Duodenal mucosa (tissue), 2 donors: ENCODE results near the gene RBMS2.
"Not testable (repeated sequence)": the region's sequence is repeated elsewhere in the genome, so short reads cannot be mapped to it uniquely, and the experiment has no call there.

Experiments
- H3K27ac ChIP-seq: one replicate; pipeline ENCODE4 v1.7.0; 2013; ENCODE audit warnings: low read depth, low read length
- H3K27me3 ChIP-seq, 2 donors: one replicate each; pipeline ENCODE4 v1.7.0; 2013; ENCODE audit warnings: low read length in 2 of 2, control low read depth in 1 of 2; ENCODE audit not compliant: insufficient read depth in 2 of 2, control insufficient read depth in 1 of 2
- H3K36me3 ChIP-seq, 2 donors: one replicate each; pipeline ENCODE4 v1.7.0; 2013; ENCODE audit warnings: low read length in 2 of 2, control low read depth in 1 of 2; ENCODE audit not compliant: insufficient read depth in 2 of 2, control insufficient read depth in 1 of 2
- H3K4me1 ChIP-seq, 2 donors: one replicate each; pipeline ENCODE4 v1.7.0; 2013; ENCODE audit warnings: low read length in 2 of 2, control low read depth in 1 of 2; ENCODE audit not compliant: insufficient read depth in 2 of 2, control insufficient read depth in 1 of 2
- H3K4me3 ChIP-seq, 2 donors: one replicate each; pipeline ENCODE4 v1.7.0; 2013; ENCODE audit warnings: low read length in 2 of 2, low read depth in 1 of 2
- H3K9ac ChIP-seq, 2 donors: one replicate each; pipeline ENCODE4 v1.7.0; 2013; ENCODE audit warnings: low read length in 2 of 2, low read depth in 1 of 2
- H3K9me3 ChIP-seq, 2 donors: one replicate each; pipeline ENCODE4 v1.7.0; 2013; ENCODE audit warnings: low read length in 2 of 2, control low read depth in 1 of 2; ENCODE audit not compliant: control insufficient read depth in 1 of 2

The RBMS2 gene

DNA sequence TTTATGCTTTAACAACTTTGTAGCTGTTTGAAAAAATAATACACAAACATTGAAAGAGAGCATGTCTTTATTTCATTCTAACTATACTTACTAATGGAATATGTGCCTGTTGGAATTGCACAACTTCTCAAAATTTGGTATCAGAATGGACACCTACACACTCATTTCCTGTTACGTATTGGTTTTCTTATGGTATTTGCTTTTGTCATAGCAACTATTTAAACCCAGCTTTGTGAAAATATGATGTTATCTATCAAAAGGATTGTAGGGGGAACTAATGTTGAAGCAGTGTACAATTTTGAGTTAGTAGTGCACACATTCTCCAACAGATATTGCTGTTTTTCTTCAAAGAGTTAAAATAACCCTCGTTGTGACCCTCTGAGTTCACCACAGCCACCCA lies 52.6 kb downstream of the RBMS2 start:
- H3K4me1 ChIP-seq = peaks cover 4 to 15% of the 10 kb centered on the region in 2 donors
- H3K4me3 ChIP-seq = no peak overlapping the region
- no peaks in the 10 kb centered on the region for H3K9me3 ChIP-seq
- H3K27ac ChIP-seq = no peak overlapping the region
- no peaks in the 10 kb centered on the region for H3K27me3 ChIP-seq
- no peaks in the 10 kb centered on the region for H3K36me3 ChIP-seq
- no peak overlapping the region for H3K9ac ChIP-seq

DNA sequence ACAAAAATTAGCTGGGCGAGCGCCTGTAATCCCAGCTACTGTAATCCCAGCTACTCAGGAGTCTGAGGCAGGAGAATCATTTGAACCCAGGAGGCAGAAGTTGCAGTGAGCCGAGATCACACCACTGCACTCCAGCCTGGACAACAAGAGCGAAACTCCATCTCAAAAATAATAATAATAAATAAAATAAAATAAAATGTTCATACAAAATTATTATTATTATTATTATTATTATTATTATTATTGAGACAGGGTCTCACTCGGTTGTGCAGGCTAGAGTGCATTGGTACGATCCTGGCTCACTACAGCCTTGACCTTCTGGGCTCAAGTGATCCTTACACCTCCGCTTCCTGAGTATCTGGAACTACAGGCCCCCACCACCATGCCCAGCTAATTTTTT lies 55.6 kb downstream of the RBMS2 start:
- not testable (repeated sequence) for H3K27me3 ChIP-seq, H3K4me1 ChIP-seq, H3K27ac ChIP-seq, H3K9ac ChIP-seq, H3K9me3 ChIP-seq, H3K4me3 ChIP-seq, H3K36me3 ChIP-seq

DNA sequence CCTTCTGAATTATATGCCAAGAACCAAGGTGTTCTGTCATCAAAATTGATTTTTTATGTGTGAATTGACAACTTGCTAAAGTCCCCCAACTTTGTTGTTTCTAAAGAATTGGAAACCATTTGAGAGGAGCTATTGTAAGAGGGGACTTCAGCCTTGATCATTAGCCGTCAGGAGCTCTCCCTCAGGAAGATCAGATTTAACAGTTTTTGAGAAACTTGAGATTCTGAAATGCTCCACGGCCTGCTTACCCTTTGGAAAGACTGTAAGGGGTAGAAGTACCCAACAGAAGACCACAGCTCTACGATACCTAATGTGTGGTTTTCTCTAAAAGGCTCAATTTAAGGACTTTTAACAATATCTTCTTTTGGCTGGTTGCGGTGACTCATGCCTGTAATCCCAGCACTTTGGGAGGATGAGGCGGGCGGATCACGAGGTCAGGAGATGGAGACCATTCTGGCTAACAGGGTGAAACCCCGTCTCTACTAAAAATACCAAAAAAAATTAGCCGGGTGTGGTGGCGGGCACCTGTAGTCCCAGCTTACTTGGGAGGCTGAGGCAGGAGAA lies 57.4 kb downstream of the RBMS2 start:
- Histone ChIP-seq H3K27me3 (no peaks in the 10 kb centered on the region), H3K9me3 (no peaks in the 10 kb centered on the region), H3K4me1 (no peaks in the 10 kb centered on the region), H3K36me3 (peaks cover 5 to 6% of the 10 kb centered on the region in 2 donors), H3K27ac (no peak overlapping the region), H3K4me3 (no peak overlapping the region), H3K9ac (no peak overlapping the region)

DNA sequence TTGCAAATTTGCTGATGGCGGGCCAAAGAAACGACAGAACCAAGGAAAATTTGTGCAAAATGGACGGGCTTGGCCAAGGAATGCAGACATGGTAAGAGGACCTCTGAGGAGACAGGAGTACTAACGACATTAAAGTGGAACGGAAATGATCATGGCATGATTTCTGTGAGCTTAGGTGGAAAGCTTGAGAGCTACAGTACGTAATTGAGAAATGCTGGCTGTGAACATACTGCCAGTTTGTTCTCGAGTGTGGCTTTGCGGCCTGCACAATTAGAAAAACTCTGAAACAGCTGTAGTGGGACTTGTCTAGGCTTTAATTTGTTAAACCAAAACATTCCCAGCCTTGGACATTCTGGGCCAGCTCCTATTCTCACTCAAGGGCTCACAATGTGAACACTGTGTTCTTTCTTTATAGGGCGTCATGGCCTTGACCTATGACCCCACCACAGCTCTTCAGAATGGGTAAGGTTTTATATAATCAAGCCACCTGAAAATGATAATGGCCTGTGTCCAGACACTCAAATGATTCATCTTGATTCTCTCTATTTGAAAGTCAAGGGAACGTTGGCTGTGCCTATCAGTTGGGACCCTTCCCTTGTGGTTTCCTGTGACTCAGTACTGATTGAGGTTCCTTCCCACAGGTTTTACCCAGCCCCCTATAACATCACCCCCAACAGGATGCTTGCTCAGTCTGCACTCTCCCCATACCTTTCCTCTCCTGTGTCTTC lies 60.0 kb downstream of the RBMS2 start:
- H3K4me3 ChIP-seq = no peak overlapping the region
- H3K27me3 ChIP-seq = no peaks in the 10 kb centered on the region
- no peak overlapping the region for H3K9ac ChIP-seq
- H3K27ac ChIP-seq = no peak overlapping the region
- H3K36me3 ChIP-seq = peaks cover 5 to 6% of the 10 kb centered on the region in 2 donors
- H3K9me3 ChIP-seq = no peaks in the 10 kb centered on the region
- H3K4me1 ChIP-seq = no peaks in the 10 kb centered on the region

DNA sequence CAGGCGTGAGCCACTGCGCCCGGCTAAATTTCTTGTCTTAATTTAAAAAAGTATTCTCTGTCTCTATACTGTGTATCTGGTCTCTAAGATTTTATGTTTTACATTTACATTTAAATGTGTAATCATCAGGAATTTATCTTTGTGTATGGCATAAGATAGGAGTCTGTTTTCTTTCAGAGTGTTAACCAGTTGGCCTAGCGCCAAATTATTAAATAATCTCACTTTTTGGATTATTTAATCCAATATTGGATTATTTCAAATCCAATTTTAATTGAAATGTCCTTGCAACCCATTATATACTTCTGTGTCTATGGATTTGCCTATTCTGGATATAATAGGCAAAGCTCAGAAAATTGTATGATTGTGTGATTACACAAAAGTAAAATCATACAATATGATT lies 63.5 kb downstream of the RBMS2 start:
- Histone ChIP-seq H3K4me3 (no peak overlapping the region), H3K9ac (no peak overlapping the region), H3K9me3 (no peaks in the 10 kb centered on the region), H3K36me3 (peaks cover 17% of the 10 kb centered on the region in 2 donors), H3K4me1 (peaks cover 4 to 5% of the 10 kb centered on the region in 2 donors), H3K27ac (no peak overlapping the region), H3K27me3 (no peaks in the 10 kb centered on the region)

DNA sequence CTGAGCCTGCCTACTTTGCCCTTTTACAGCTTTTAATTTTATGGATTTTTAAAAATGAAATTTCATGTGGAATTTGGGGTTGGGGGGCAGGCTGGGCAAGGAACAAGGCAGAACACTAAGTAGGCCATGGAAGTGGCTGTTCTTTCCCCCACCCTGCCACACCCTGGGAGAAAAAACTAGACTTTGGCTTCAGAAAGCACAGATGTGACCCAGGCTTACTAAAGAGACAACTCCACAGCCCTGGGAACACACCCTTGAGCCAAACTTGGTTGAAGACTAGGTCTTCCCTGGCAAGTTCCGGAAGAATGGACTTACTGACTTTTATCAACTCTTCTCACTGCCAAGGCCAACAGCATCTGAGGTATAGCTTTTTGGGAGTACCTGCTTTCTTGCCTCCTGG lies 68.2 kb downstream of the RBMS2 start:
- Histone ChIP-seq H3K4me1 (peaks cover 5 to 8% of the 10 kb centered on the region in 2 donors), H3K36me3 (peaks cover 11 to 12% of the 10 kb centered on the region in 2 donors), H3K27ac (no peak overlapping the region), H3K9ac (no peak overlapping the region), H3K9me3 (no peaks in the 10 kb centered on the region), H3K4me3 (no peak overlapping the region), H3K27me3 (no peaks in the 10 kb centered on the region)

DNA sequence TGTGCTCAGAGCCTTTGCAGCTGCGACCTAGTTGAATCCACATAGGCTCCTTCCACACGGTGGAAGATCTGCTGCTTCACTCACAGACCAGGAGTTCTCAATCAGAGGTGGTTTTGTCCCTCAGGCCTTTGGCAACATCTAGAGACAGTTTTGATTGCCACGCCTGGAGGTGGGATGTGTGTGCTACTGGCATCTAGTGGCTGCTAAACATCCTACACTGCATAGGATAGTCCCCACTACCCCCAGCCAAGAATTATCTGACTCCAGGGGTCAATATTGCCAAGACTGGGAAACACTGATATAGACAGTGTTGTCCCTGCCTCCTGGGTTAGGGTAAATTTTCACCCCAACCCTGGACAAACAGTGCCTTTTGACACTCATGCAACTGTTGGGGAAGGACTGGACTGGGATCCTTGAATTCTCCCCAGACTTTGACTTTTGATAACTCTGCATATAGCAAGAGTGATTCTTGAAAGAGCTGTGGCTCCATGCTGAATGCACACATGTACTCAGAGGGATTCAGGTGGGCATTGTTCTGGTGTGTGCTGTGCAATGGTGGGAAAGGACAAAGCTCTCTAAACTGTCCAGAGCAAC lies 68.7 kb downstream of the RBMS2 start:
- Histone ChIP-seq H3K9me3 (no peaks in the 10 kb centered on the region), H3K9ac (no peak overlapping the region), H3K27ac (no peak overlapping the region), H3K27me3 (no peaks in the 10 kb centered on the region), H3K4me1 (peaks cover 5 to 8% of the 10 kb centered on the region in 2 donors), H3K4me3 (no peak overlapping the region), H3K36me3 (peaks cover 12 to 15% of the 10 kb centered on the region in 2 donors)

DNA sequence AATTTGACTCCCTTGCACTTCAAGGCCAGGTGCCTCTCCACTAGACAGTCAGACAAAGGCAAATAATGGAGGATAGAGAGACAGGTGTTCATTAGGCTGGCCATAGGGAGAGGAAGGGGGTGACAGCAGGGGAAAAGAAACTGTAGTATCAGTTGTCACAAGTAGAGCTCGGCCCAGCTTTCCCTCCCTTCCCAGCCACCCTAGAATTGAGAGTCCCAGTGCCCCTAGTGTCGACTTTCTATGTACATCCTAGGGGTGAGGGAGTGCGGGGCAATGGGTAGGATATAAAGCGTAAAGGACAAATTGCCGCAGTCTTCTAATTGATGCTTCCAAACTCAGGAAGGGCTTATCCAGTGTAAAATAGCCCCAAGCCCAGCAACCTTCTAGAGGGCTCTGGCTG lies 69.5 kb downstream of the RBMS2 start:
- H3K27ac ChIP-seq = no peak overlapping the region
- H3K36me3 ChIP-seq = peaks cover 12 to 20% of the 10 kb centered on the region in 2 donors

DNA sequence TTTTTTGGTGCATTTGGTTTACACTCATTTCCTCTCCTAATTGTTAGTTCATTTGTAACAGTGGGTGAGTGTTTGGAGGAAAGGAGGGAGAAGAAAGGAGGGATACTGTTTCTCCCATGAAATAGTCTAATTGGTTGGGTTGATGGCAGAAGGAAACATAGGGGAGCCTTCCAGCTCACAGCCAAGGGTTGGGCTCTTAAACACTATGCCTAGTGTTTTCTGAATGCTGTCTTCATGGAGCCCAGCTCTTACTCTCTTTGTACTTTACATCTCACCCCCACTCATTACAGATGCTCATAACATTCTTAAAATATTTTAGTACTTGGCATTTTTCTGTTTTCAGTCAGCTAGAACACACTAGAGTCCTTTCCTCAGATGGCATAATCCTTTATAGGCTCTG lies 70.3 kb downstream of the RBMS2 start:
- H3K4me3 ChIP-seq = no peak overlapping the region
- no peaks in the 10 kb centered on the region for H3K27me3 ChIP-seq
- H3K4me1 ChIP-seq = peaks cover 5 to 8% of the 10 kb centered on the region in 2 donors
- no peak overlapping the region for H3K9ac ChIP-seq
- H3K36me3 ChIP-seq = peaks cover 13 to 23% of the 10 kb centered on the region in 2 donors
- no peaks in the 10 kb centered on the region for H3K9me3 ChIP-seq
- no peak overlapping the region for H3K27ac ChIP-seq

More for the DNA sequence above, 69.5 kb downstream of the RBMS2 start:
- H3K9ac ChIP-seq = no peak overlapping the region
- H3K27me3 ChIP-seq = no peaks in the 10 kb centered on the region
- H3K4me3 ChIP-seq = no peak overlapping the region
- H3K4me1 ChIP-seq = peaks cover 5 to 8% of the 10 kb centered on the region in 2 donors
- H3K9me3 ChIP-seq = no peaks in the 10 kb centered on the region

DNA sequence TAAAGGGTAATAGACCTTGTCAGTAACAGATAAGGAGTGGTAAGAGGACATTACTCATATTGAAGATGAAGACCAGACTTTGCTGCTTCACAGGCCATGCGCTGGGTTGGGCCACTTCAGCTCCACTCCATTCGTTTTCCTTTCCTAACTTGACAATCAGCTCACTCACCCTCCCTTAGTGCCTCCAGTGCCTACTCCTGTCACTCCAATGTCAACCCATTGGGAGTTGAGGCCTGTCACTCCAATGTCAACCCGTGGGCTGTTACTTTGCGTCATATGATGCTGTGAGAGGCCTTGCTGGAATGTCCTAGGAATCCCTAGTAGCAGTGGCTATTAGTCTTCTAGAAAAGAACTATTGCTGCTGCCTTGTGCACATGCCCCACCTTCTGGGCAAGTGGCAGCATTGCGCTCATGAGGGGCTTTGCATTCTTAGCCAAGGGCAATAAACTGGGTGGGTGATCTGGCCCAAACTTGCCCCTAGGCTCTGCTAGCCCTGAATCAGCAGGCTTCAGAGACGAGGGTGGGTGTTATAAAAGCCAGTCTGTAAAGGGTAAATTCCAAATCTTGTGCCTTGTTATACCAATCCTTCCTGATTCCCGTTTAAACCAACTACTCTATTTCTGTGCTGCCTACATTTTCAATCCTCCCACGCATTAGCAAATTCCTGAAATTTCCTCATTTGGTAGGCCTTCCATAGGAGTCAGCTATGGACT lies 72.4 kb downstream of the RBMS2 start:
- H3K9me3 ChIP-seq = no peaks in the 10 kb centered on the region
- no peak overlapping the region for H3K4me3 ChIP-seq
- no peak overlapping the region for H3K27ac ChIP-seq
- H3K36me3 ChIP-seq = peaks cover 19 to 34% of the 10 kb centered on the region in 2 donors
- H3K9ac ChIP-seq = no peak overlapping the region
- H3K27me3 ChIP-seq = no peaks in the 10 kb centered on the region
- peaks cover 5 to 8% of the 10 kb centered on the region in 2 donors for H3K4me1 ChIP-seq
